ENCODE measurements around the gene FGGY.
"Not testable (repeated sequence)": the region's sequence is repeated elsewhere in the genome, so short reads cannot be mapped to it uniquely, and the experiment has no call there.

Gene FGGY

GRCh38 chr1:59514061-59514909 is 217.4 kb downstream of the FGGY start:
- DNase-seq (ENCODE audit: low read depth), result no peak

GRCh38 chr1:59516881-59517280 is 220.0 kb downstream of the FGGY start:
- DNase-seq (ENCODE audit: low read depth), result no peak

DNA sequence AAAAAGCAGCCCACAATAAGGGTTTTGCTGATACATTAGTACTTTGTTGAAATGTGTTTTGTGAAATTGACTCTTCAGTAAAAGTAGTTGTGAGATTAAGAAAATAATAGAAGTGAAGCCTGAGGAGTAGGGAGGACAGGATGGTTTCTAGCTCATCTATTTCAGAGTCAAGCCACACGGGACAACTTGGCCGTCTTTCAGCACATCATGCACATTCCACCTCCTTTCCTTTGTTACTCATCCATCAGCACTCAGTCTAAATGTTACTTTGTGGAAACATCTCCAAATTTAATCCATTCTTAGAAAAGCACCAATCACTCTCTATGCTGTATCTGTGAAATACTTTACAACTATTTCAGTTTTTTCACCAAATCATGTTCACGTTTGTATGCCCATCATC is 223.3 kb downstream of the FGGY start:
- no peak for DNase-seq (ENCODE audit: low read depth)

DNA sequence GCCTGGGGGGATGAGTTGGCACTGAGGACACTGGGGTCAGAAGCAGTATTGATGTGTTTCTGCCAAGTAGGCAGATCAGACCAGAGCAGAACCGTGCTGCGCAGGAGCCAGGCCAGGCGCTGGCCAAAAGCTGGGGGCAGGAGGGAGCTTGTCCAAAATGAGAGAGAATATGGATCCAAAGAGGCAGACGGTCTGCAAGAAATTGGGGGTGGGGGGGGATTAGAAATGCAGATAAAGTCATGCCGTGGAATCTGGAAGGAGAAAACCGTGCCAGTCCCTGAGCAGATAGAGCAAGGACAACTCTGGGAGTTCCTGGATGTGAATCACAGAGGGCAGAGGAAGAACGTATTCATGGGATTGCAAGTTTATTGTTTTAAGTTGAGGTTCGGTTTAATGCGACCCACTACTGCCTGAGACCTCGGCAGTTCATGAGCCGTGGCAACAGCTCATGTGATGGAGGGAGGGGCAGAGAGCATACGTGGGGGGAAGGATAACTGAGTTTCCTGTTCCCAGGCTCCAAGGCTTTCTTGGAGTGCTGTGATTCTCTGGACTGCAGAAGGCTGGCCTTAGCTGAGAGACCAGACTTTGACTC is 224.0 kb downstream of the FGGY start:
- DNase-seq (ENCODE audit: low read depth), result no peak

GRCh38 chr1:59521456-59521855 is 224.6 kb downstream of the FGGY start:
- DNase-seq (ENCODE audit: low read depth), result no peak

DNA sequence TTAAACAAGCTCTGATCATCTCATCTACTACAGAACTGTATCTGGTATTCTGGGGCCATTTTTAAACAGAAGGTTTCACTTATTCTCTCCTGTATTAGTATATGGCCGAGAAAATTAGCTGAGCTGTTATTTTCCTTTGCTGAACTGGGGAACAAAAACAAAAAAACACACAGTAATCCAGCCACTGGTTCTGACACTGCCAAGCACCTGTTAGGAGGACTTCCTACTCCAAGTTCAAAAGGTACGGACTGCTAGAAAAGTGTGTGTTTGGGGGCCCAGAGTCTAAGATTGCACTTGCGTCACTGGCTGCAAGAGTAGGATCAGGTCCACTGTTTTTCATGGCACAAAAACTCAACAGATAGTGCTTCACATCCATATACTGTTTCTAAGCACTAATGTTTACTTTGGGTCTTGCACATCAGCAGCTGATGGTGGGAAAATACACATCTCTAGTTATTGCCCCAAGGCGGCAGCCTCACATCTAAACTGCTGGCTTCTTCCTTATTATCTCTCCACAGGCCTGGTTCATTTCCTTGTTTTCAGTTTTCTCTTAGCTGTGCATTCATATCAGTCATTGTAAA is 226.1 kb downstream of the FGGY start:
- no peak for DNase-seq (ENCODE audit: low read depth)

DNA sequence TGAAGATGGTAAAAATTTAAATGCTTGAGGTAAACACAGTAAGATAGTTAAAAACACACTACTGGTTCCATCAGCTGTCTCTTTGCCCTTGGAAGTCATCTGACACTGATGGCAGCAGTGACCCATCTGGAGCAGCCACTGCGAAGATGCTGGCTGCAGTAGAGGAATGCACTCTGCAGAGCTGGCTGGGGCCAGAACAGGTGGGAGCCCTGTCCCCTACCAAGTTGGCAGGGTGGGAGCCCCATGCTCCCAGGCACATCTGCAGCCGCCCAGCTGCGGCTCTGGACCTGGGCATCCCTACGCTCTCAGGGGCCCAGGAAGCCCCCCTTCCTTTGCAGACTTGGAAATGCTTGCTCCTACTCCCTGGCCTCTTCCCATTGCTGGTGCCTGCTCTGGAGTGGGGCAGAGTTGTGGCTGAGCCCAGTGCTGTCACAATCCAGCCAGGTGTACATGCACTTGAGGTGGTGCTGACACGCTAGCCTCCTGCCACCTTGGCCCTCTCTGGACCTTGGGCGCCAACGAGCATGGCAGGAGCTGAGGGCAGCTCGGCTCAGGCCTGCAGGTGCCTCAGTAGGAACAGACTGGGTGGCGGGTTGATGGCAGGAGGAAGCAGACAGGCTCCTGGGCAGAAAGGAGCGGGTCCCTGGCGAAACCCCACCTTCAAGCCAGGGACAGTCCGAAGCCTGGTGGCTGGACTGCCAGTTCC is 227.0 kb downstream of the FGGY start:
- no peak for DNase-seq (ENCODE audit: low read depth)

- no peak for DNase-seq (ENCODE audit: low read depth)
These were observed 229.3 kb downstream of the FGGY start for GRCh38 chr1:59526240-59526639.

DNA sequence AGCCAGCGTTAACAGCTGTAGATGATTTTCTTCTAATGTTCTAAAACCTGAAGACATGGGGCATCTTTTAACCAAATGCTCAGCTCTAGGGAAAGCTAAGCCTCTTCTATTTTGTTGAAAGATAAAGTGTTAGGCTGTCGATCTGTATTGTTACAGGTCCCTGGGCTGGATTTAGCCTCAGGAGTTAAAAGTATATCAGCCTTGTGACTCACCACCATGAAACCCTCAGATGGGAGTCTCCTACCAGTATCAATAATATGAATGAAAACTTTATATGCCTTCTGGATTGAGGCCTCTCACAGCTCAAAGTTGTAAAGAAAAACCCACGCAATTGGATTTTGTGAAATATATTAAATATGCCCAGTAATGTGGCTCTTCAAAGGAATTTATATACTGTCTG is 231.6 kb downstream of the FGGY start:
- DNase-seq (ENCODE audit: low read depth), result no peak

GRCh38 chr1:59528900-59529299 is 232.0 kb downstream of the FGGY start:
- DNase-seq (ENCODE audit: low read depth), result no peak

DNA sequence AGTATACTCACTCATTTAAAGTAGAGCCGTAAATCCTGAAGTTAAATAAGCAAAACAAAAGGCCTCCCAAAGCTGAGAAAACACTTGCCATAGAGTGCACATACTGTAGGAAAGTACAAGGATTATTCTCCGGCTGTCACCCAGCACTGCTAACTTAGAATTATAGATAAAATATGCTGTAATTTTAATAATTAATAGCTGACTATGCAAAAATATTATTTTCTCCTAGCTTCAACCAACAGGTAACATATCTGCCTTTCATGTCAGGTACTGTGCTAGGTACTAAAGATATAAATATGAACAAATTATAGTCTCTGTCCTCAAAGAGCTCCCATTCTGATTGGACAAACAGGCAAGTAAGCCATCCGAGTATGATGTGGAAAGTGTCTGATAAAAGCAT is 233.2 kb downstream of the FGGY start:
- DNase-seq (ENCODE audit: low read depth), result no peak

- DNase-seq (ENCODE audit: low read depth), result no peak
These were observed 235.2 kb downstream of the FGGY start for GRCh38 chr1:59532102-59532501.

DNA sequence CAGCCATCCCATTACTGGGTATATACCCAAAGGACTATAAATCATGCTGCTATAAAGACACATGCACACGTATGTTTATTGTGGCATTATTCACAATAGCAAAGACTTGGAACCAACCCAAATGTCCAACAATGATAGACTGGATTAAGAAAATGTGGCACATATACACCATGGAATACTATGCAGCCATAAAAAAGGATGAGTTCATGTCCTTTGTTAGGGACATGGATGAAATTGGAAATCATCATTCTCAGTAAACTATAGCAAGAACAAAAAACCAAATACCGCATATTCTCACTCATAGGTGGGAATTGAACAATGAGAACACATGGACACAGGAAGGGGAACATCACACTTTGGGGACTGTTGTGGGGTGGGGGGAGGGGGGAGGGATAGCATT is 241.6 kb downstream of the FGGY start:
- not testable (repeated sequence) for DNase-seq (ENCODE audit: low read depth)

DNA sequence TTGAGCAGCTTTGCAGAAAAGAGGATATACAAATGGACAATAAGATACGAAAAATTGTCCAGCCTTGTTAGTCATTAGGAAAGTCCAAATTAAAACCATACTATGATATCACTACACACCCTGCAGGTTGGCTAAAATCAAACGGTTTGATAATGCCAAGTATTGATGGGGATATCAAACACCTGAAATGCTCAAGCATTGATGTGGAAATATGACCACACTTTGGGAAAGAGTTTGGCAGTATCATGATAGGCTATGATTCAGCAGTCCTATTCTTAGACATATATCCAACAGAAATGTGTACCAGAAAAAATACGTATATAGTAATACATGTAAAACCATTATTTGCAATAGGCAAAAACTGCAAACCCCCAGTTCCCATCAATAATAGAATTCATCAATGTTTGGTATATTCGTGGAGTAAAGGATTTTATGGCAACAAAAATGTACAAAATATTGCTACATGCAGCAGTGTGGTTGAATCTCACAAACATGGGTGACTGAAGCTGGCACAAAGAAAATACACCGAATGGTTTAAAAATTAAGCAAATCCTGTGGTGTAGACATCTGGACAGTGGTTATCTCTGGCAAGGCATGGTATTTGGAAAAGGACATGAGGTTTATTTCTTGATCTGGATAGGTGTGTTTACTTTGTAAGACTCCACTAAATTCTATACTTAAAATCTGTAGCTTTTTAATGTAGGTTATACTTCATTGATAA is 243.2 kb downstream of the FGGY start:
- DNase-seq (ENCODE audit: low read depth), result no peak

- no peak for DNase-seq (ENCODE audit: low read depth)
These were observed 244.3 kb downstream of the FGGY start for GRCh38 chr1:59541161-59541560.

DNA sequence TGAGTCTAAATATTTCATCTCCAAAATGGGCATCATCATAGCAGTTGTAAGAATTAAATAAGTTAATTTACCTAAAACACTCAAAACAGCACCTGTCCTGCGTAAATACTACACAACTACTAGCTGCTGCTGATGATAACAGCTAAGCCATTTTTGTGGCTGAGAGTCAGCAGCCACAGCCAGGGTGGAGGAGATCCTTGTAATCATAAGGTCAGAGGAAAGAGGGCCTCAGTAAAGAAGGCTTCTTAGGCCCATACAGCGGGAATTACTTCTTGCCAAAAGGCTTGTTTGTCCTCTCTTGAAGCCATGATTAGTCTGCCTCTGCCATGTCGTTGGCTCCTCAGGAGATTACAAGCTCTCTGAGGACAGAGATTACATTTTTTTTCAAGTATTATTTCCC is 245.0 kb downstream of the FGGY start:
- DNase-seq (ENCODE audit: low read depth), result no peak

GRCh38 chr1:59543211-59543668 is 246.3 kb downstream of the FGGY start:
- DNase-seq (ENCODE audit: low read depth), result no peak

GRCh38 chr1:59544615-59545293 is 247.9 kb downstream of the FGGY start:
- DNase-seq (ENCODE audit: low read depth), result no peak

DNA sequence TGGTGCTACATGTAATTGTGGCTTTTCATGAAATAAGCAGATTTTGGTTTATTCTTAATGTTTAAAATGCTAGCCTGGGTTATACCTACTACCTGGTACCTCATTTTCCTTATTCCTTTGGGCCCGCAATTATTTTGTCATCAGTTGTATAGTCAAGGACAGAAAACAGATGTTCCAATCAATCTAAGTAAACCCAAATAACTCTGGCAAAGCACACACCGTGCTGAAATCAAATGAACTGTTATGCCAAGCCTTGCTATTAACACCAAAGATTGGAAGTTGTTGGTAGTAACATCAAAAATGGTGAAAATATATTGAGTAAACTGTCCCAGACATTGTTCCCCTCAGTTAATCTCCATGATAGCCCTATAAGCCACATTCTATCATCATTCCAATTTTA is 248.9 kb downstream of the FGGY start:
- no peak for DNase-seq (ENCODE audit: low read depth)

DNA sequence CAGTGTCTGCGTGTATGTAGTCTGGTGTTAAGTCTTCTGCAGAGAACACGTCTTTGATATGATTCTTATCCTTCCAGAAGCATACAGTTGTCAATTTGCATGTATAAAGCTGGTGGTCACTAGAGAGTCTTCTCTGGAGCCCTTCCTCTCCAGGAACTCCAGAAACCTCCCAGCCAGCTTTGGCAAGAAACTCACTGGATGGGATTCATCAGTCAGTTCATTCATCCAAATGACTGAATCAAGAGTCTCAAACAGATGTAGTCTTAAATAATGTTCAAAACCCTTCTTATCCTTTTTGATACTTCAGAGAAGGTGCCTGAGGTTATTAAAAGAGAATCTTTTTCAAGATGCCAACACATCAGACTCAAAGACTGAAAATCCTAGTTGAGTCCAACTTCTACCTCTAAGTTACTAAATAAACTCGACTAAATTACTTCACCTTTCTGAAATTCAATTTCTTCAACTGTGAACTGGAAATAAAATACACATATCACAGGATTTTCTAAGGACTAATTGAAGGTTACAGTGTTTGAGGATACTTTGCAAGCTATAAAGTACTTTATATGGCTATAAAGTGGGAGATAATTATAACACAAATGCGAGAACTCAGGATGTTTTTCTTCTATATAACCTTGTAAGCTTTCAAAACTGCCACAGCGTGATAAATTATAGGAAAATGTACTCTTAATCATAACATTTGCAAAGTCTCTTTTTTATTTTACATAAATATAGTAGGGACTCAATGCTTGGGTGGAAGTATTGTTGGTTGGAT is 252.4 kb downstream of the FGGY start:
- no peak for DNase-seq (ENCODE audit: low read depth)

DNA sequence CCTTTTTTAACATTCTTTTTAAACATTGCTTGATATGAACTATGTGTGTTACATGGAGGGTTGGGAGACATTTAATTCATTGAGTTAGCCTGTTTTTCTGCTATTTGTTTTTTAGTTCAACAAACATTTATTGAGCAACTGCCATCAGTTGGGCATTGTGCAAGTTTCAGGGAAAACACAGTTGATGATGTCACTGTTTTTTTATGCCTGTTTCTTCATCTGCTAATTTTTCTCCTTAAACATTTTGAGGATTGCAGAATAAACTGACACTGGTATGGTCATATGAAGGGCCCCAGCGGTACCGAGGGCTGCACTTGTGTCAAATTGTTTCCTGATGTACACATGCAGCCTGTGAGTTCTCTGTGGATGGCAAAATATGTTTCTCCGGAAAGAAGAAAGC is 253.0 kb downstream of the FGGY start:
- no peak for DNase-seq (ENCODE audit: low read depth)

Measured in activated T-cell treated with anti-CD3 and anti-CD28 coated beads for 1 hour (primary cell).